GM12878 (cell line): ENCODE measurements around the gene S1PR1.

Source experiments
- CEBPB ChIP-seq, 2 experiments: fragments of 150-350 bp in 1 of 2; IDR thresholded peaks; 2 replicates each; pipeline ENCODE4 v1.6.1; 2012 to 2014; ENCODE audit warnings: low read depth in 2 of 2, low read length in 2 of 2, borderline replicate concordance in 1 of 2, inconsistent platforms in 1 of 2
- CHD2 ChIP-seq: IDR thresholded peaks from 2 replicates; pipeline ENCODE4 v1.6.1; 2011; ENCODE audit warnings: low read depth, low read length, improper control_type of control experiment, borderline replicate concordance
- CHD4 ChIP-seq: fragments of 200-600 bp; sonication (generic); IDR thresholded peaks from 2 replicates; pipeline ENCODE4 v1.6.1; 2016; ENCODE audit warnings: mild to moderate bottlenecking
- ESRRA ChIP-seq: IDR thresholded peaks from 2 replicates; pipeline ENCODE4 v1.6.1; 2012; ENCODE audit warnings: mild to moderate bottlenecking, low read length, improper control_type of control experiment
- EZH2 ChIP-seq: IDR thresholded peaks from 2 replicates; pipeline ENCODE4 v1.6.1; 2012; ENCODE audit warnings: low read depth, mild to moderate bottlenecking, control low read depth, inconsistent platforms, low read length, borderline replicate concordance; ENCODE audit not compliant: control insufficient read depth
- HCFC1 ChIP-seq: fragments of 150-350 bp; IDR thresholded peaks from 2 replicates; pipeline ENCODE4 v1.6.1; 2014; ENCODE audit warnings: low read length
- TF ChIP-seq, protein P1 (sequence below): IDR thresholded peaks from 2 replicates; pipeline ENCODE4 v1.6.1; 2011; ENCODE audit warnings: borderline replicate concordance, low read depth, mild to moderate bottlenecking, moderate library complexity, low read length; ENCODE audit not compliant: insufficient read depth, poor library complexity, severe bottlenecking

DNA sequence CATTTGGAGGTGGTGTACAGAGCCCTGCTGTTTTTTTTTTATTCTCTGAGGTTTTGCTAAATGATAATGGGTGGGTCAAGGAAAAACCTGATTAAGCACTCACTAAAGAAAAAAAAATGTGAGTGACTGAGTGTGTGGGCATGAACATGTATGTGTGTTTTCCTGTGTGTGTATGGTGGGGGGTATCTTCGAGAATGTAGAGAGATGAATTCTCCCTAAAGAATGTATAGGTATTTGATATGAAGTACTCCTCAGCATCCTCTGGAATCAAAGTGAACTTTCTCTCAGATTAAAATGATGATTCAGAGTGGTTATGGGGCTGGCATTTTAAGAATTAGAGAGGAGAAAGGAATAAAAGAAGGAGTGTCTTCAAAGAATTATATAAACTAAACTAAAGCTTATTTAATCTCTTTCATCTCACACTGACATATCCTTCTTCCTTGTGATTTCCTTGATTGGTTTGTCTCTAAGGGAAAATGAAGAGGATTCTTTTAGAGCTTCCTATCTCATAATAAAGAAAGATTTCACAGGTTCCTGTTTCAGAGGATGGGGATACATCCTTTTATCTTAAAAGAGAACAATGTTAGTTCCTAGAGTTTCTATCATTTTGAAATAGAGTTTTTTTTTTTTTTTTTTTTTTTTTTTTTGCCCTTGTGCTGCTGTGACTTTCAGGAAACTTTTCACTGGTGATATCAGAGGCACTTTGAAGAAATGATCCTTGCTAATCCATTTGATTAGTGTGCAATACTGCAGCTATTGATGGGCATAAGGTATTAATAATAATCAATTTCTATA is 23.9 kb downstream of the S1PR1 start:
- TF ChIP-seq CHD4 (no peak), CHD2 (no peak), HCFC1 (no peak), EZH2 (no peak), ESRRA (no peak), CEBPB (IDR thresholded peaks at IDR 0.05; ENCODE audit: borderline replicate concordance in 1 of 2, low read depth in 2 of 2, low read length in 2 of 2) (no peak)
- TF ChIP-seq, protein P1, sequence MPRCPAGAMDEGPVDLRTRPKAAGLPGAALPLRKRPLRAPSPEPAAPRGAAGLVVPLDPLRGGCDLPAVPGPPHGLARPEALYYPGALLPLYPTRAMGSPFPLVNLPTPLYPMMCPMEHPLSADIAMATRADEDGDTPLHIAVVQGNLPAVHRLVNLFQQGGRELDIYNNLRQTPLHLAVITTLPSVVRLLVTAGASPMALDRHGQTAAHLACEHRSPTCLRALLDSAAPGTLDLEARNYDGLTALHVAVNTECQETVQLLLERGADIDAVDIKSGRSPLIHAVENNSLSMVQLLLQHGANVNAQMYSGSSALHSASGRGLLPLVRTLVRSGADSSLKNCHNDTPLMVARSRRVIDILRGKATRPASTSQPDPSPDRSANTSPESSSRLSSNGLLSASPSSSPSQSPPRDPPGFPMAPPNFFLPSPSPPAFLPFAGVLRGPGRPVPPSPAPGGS, result no peak
